ENCODE results near the gene STK33. TPM values are rescaled to one million over a fixed set of nuclear protein-coding genes. Genes with fewer than 3 reads are reported as not detected.
"Not testable (repeated sequence)": the region's sequence is repeated elsewhere in the genome, so short reads cannot be mapped to it uniquely, and the experiment has no call there.

The STK33 gene
- polyA plus RNA-seq, 1 of the 3 experiments (the other 2 are of a cell fraction): 12.3 TPM

GRCh38 chr11:8477680-8478079 lies 116.3 kb downstream of the STK33 start:
- no peak overlapping the region for H3K27ac ChIP-seq (ENCODE audit: low read depth in 2 of 2, low read length in 1 of 2)
- ChIA-PET CTCF (no interaction called here), POLR2A (no interaction called here)
- H3K27me3 ChIP-seq (ENCODE audit: insufficient read depth): no peaks in the 10 kb centered on the region
- WGBS (ENCODE audit: low lambda C conversion rate): 88% methylated on average over 1 of the region's 1 CpG
- H3K4me3 ChIP-seq (ENCODE audit: low read depth in 2 of 2, low read length in 1 of 2): no peak overlapping the region
- no peaks in the 10 kb centered on the region for H3K9me2 ChIP-seq
- H2AFZ ChIP-seq (ENCODE audit: low read depth): no peak overlapping the region
- DNase-seq: no peak
- H3K4me2 ChIP-seq: no peak overlapping the region
- no peak for TF ChIP-seq RXRA (IDR thresholded peaks at IDR 0.05; ENCODE audit: borderline replicate concordance, low read depth)
- TF ChIP-seq, protein P1, sequence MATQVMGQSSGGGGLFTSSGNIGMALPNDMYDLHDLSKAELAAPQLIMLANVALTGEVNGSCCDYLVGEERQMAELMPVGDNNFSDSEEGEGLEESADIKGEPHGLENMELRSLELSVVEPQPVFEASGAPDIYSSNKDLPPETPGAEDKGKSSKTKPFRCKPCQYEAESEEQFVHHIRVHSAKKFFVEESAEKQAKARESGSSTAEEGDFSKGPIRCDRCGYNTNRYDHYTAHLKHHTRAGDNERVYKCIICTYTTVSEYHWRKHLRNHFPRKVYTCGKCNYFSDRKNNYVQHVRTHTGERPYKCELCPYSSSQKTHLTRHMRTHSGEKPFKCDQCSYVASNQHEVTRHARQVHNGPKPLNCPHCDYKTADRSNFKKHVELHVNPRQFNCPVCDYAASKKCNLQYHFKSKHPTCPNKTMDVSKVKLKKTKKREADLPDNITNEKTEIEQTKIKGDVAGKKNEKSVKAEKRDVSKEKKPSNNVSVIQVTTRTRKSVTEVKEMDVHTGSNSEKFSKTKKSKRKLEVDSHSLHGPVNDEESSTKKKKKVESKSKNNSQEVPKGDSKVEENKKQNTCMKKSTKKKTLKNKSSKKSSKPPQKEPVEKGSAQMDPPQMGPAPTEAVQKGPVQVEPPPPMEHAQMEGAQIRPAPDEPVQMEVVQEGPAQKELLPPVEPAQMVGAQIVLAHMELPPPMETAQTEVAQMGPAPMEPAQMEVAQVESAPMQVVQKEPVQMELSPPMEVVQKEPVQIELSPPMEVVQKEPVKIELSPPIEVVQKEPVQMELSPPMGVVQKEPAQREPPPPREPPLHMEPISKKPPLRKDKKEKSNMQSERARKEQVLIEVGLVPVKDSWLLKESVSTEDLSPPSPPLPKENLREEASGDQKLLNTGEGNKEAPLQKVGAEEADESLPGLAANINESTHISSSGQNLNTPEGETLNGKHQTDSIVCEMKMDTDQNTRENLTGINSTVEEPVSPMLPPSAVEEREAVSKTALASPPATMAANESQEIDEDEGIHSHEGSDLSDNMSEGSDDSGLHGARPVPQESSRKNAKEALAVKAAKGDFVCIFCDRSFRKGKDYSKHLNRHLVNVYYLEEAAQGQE (IDR thresholded peaks at IDR 0.05; ENCODE audit: low read depth, low read length): no peak
- H3K79me2 ChIP-seq (ENCODE audit: insufficient read depth): no peaks in the 10 kb centered on the region
- no peak overlapping the region for H3K9ac ChIP-seq
- no peaks in the 10 kb centered on the region for H4K20me1 ChIP-seq (ENCODE audit: insufficient read depth)
- H3K4me1 ChIP-seq (ENCODE audit: control insufficient read depth in 1 of 2, insufficient read depth in 2 of 2, low read depth in 1 of 2, low read length in 1 of 2): no peaks in the 10 kb centered on the region
- H3F3A ChIP-seq (replicated peaks; ENCODE audit: insufficient read depth): no peaks in the 10 kb centered on the region
- H3K36me3 ChIP-seq (replicated peaks in 1 of 2; ENCODE audit: control insufficient read depth in 1 of 2, insufficient read depth in 2 of 2, low read length in 1 of 2): no peaks in the 10 kb centered on the region
- no peaks in the 10 kb centered on the region for H3K9me3 ChIP-seq

GRCh38 chr11:8477151-8477550 lies 116.9 kb downstream of the STK33 start:
- ChIA-PET CTCF (no interaction called here), POLR2A (no interaction called here)
- H3K79me2 ChIP-seq (ENCODE audit: insufficient read depth): no peaks in the 10 kb centered on the region
- no peak overlapping the region for H3K4me2 ChIP-seq
- no peaks in the 10 kb centered on the region for H4K20me1 ChIP-seq (ENCODE audit: insufficient read depth)
- H3K4me3 ChIP-seq (ENCODE audit: low read depth in 2 of 2, low read length in 1 of 2): no peak overlapping the region
- no peaks in the 10 kb centered on the region for H3F3A ChIP-seq (replicated peaks; ENCODE audit: insufficient read depth)
- no peak overlapping the region for H2AFZ ChIP-seq (ENCODE audit: low read depth)
- TF ChIP-seq, protein P1 (IDR thresholded peaks at IDR 0.05; ENCODE audit: low read depth, low read length): no peak
- TF ChIP-seq, protein P2, sequence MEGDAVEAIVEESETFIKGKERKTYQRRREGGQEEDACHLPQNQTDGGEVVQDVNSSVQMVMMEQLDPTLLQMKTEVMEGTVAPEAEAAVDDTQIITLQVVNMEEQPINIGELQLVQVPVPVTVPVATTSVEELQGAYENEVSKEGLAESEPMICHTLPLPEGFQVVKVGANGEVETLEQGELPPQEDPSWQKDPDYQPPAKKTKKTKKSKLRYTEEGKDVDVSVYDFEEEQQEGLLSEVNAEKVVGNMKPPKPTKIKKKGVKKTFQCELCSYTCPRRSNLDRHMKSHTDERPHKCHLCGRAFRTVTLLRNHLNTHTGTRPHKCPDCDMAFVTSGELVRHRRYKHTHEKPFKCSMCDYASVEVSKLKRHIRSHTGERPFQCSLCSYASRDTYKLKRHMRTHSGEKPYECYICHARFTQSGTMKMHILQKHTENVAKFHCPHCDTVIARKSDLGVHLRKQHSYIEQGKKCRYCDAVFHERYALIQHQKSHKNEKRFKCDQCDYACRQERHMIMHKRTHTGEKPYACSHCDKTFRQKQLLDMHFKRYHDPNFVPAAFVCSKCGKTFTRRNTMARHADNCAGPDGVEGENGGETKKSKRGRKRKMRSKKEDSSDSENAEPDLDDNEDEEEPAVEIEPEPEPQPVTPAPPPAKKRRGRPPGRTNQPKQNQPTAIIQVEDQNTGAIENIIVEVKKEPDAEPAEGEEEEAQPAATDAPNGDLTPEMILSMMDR (IDR thresholded peaks at IDR 0.05): no peak
- H3K4me1 ChIP-seq (ENCODE audit: control insufficient read depth in 1 of 2, insufficient read depth in 2 of 2, low read depth in 1 of 2, low read length in 1 of 2): no peaks in the 10 kb centered on the region
- no peaks in the 10 kb centered on the region for H3K27me3 ChIP-seq (ENCODE audit: insufficient read depth)
- no peak for DNase-seq
- H3K27ac ChIP-seq (ENCODE audit: low read depth in 2 of 2, low read length in 1 of 2): no peak overlapping the region
- 93% methylated on average over 2 of the region's 2 CpGs for WGBS (ENCODE audit: low lambda C conversion rate)
- H3K9me2 ChIP-seq: no peaks in the 10 kb centered on the region
- no peaks in the 10 kb centered on the region for H3K36me3 ChIP-seq (replicated peaks in 1 of 2; ENCODE audit: control insufficient read depth in 1 of 2, insufficient read depth in 2 of 2, low read length in 1 of 2)
- H3K9ac ChIP-seq: no peak overlapping the region
- H3K9me3 ChIP-seq: no peaks in the 10 kb centered on the region

GRCh38 chr11:8467806-8468205 lies 126.2 kb downstream of the STK33 start:
- POLR2A ChIA-PET; H3K4me1 ChIP-seq (ENCODE audit: control insufficient read depth in 1 of 2, insufficient read depth in 2 of 2, low read depth in 1 of 2, low read length in 1 of 2); H3K36me3 ChIP-seq (replicated peaks in 1 of 2; ENCODE audit: control insufficient read depth in 1 of 2, insufficient read depth in 2 of 2, low read length in 1 of 2); H3K4me3 ChIP-seq (ENCODE audit: low read depth in 2 of 2, low read length in 1 of 2); H3K27ac ChIP-seq (ENCODE audit: low read depth in 2 of 2, low read length in 1 of 2); H3K9me3 ChIP-seq; H3K4me2 ChIP-seq; H3K9ac ChIP-seq; H3K79me2 ChIP-seq (ENCODE audit: insufficient read depth); DNase-seq; H4K20me1 ChIP-seq (ENCODE audit: insufficient read depth); H2AFZ ChIP-seq (ENCODE audit: low read depth); H3F3A ChIP-seq (replicated peaks; ENCODE audit: insufficient read depth); H3K9me2 ChIP-seq; H3K27me3 ChIP-seq (ENCODE audit: insufficient read depth): not testable (repeated sequence)
- CTCF ChIA-PET: interaction anchor here (1.0 kb wide), 1 partner anchor 36 kb away, joined by 3 read pairs; no protein-coding TSS in a partner anchor
- 67% methylated on average over 5 of the region's 5 CpGs for WGBS (ENCODE audit: low lambda C conversion rate)

GRCh38 chr11:8467356-8467755 lies 126.7 kb downstream of the STK33 start:
- H3K36me3 ChIP-seq (replicated peaks in 1 of 2; ENCODE audit: control insufficient read depth in 1 of 2, insufficient read depth in 2 of 2, low read length in 1 of 2); H3K4me3 ChIP-seq (ENCODE audit: low read depth in 2 of 2, low read length in 1 of 2); H3K9me3 ChIP-seq; H3K27me3 ChIP-seq (ENCODE audit: insufficient read depth); H4K20me1 ChIP-seq (ENCODE audit: insufficient read depth); H3K9ac ChIP-seq; H3K27ac ChIP-seq (ENCODE audit: low read depth in 2 of 2, low read length in 1 of 2); H3K4me1 ChIP-seq (ENCODE audit: control insufficient read depth in 1 of 2, insufficient read depth in 2 of 2, low read depth in 1 of 2, low read length in 1 of 2); H3K79me2 ChIP-seq (ENCODE audit: insufficient read depth); H3K9me2 ChIP-seq; H3F3A ChIP-seq (replicated peaks; ENCODE audit: insufficient read depth); H3K4me2 ChIP-seq; H2AFZ ChIP-seq (ENCODE audit: low read depth); DNase-seq; POLR2A ChIA-PET: not testable (repeated sequence)
- CTCF ChIA-PET: interaction anchor here (1.0 kb wide), 1 partner anchor 37 kb away, joined by 3 read pairs; no protein-coding TSS in a partner anchor
- WGBS (ENCODE audit: low lambda C conversion rate): 46% methylated on average over 4 of the region's 4 CpGs
